SU-DHL-6 (cell line): ENCODE data around the gene CCDC137.

Experiments used
- H2AFZ ChIP-seq: fragments of 200-600 bp; sonication (generic); 2 replicates; pipeline ENCODE4 v1.6.1; 2014; ENCODE audit warnings: low read depth, mild to moderate bottlenecking, moderate library complexity, mixed read lengths, antibody characterized with exemption, low read length; ENCODE audit not compliant: severe bottlenecking
- H3F3A ChIP-seq: fragments of 200-600 bp; shearing (Covaris generic); 2 replicates; pipeline ENCODE4 v1.6.0; 2016; ENCODE audit warnings: antibody characterized with exemption, mild to moderate bottlenecking; ENCODE audit not compliant: insufficient read depth
- H3K27ac ChIP-seq: fragments of 200-600 bp; sonication (generic); 2 replicates; pipeline ENCODE4 v1.5.1; 2016; ENCODE audit warnings: low read depth, mild to moderate bottlenecking, low read length, moderate library complexity, mixed read lengths
- H3K27me3 ChIP-seq: fragments of 200-600 bp; sonication (generic), shearing (Covaris generic); 2 replicates; pipeline ENCODE4 v1.6.0; 2014; ENCODE audit warnings: mild to moderate bottlenecking, low read length
- H3K36me3 ChIP-seq: fragments of 200-600 bp; sonication (generic); 2 replicates; pipeline ENCODE4 v1.6.1; 2014; ENCODE audit warnings: mild to moderate bottlenecking, low read length, mixed read lengths
- H3K4me2 ChIP-seq: fragments of 300-600, 200-600 bp; shearing (Covaris generic), sonication (generic); 2 replicates; pipeline ENCODE4 v1.6.0; 2014; ENCODE audit warnings: low read length, low read depth, mild to moderate bottlenecking; ENCODE audit not compliant: poor library complexity, severe bottlenecking
- H3K4me3 ChIP-seq: fragments of 200-600 bp; sonication (generic); 2 replicates; pipeline ENCODE4 v1.5.1; 2014; ENCODE audit warnings: antibody characterized with exemption, low read length, mild to moderate bottlenecking, mixed read lengths; ENCODE audit not compliant: insufficient read depth, poor library complexity, severe bottlenecking
- H3K79me2 ChIP-seq: fragments of 200-600 bp; sonication (generic); 2 replicates; pipeline ENCODE4 v1.6.1; 2014; ENCODE audit warnings: mild to moderate bottlenecking, low read length, moderate library complexity; ENCODE audit not compliant: insufficient read depth
- H3K9ac ChIP-seq: fragments of 200-600 bp; sonication (generic); 2 replicates; pipeline ENCODE4 v1.7.0; 2014; ENCODE audit warnings: mild to moderate bottlenecking, low read length
- H3K9me2 ChIP-seq: fragments of 200-600 bp; sonication (generic); replicated peaks from 2 replicates; pipeline ENCODE4 v1.6.1; 2014; ENCODE audit warnings: low read length; ENCODE audit not compliant: insufficient read depth
- H3K9me3 ChIP-seq: fragments of 200-600 bp; sonication (generic); 2 replicates; pipeline ENCODE4 v1.6.1; 2014; ENCODE audit warnings: low read length, mixed read lengths; ENCODE audit not compliant: insufficient read depth
- H4K20me1 ChIP-seq: fragments of 200-600 bp; sonication (generic); 2 replicates; pipeline ENCODE4 v1.6.1; 2014; ENCODE audit warnings: low read depth, mild to moderate bottlenecking, antibody characterized with exemption, low read length, moderate library complexity, mixed read lengths
- CTCF ChIP-seq: fragments of 200-600 bp; sonication (generic); IDR thresholded peaks from one replicate; pipeline ENCODE4 v1.5.1; 2017; ENCODE audit warnings: antibody characterized with exemption, mild to moderate bottlenecking, low read length, moderate library complexity; ENCODE audit not compliant: insufficient read depth, poor library complexity, severe bottlenecking
- EZH2phosphoT487 ChIP-seq: fragments of 200-600 bp; sonication (generic), shearing (Covaris generic); conservative IDR thresholded peaks from 2 replicates; pipeline ENCODE4 v1.6.1; 2018; ENCODE audit warnings: mild to moderate bottlenecking, antibody characterized with exemption, low read length, moderate library complexity, mixed read lengths

Gene CCDC137

GRCh38 chr17:81686614-81687013 lies 20.1 kb downstream of the CCDC137 start:
- Histone ChIP-seq H3K4me3 (no peak overlapping the region), H3K27me3 (no peaks in the 10 kb centered on the region), H3K9me3 (no peaks in the 10 kb centered on the region), H3F3A (no peaks in the 10 kb centered on the region), H3K27ac (no peak overlapping the region), H3K79me2 (peaks cover 47% of the 10 kb centered on the region), H2AFZ (no peak overlapping the region), H3K4me2 (no peak overlapping the region), H3K36me3 (no peaks in the 10 kb centered on the region), H3K9me2 (no peaks in the 10 kb centered on the region), H4K20me1 (no peaks in the 10 kb centered on the region), H3K9ac (no peak overlapping the region)
- TF ChIP-seq CTCF (no peak), EZH2phosphoT487 (no peak)

GRCh38 chr17:81687770-81688541 lies 21.4 kb downstream of the CCDC137 start:
- no peaks in the 10 kb centered on the region for H3K36me3 ChIP-seq
- no peak overlapping the region for H3K4me3 ChIP-seq
- no peaks in the 10 kb centered on the region for H3K27me3 ChIP-seq
- no peak overlapping the region for H3K9ac ChIP-seq
- H3K4me2 ChIP-seq: no peak overlapping the region
- no peaks in the 10 kb centered on the region for H4K20me1 ChIP-seq
- no peak overlapping the region for H2AFZ ChIP-seq
- no peaks in the 10 kb centered on the region for H3K9me3 ChIP-seq
- no peaks in the 10 kb centered on the region for H3K9me2 ChIP-seq
- no peak for TF ChIP-seq EZH2phosphoT487
- no peak for TF ChIP-seq CTCF
- peaks cover 33% of the 10 kb centered on the region for H3K79me2 ChIP-seq
- no peak overlapping the region for H3K27ac ChIP-seq
- H3F3A ChIP-seq: no peaks in the 10 kb centered on the region

- no peaks in the 10 kb centered on the region for H3K36me3 ChIP-seq
- no peaks in the 10 kb centered on the region for H4K20me1 ChIP-seq
- no peak overlapping the region for H3K4me3 ChIP-seq
- H3K4me2 ChIP-seq: no peak overlapping the region
- no peak overlapping the region for H3K27ac ChIP-seq
- H3K9me2 ChIP-seq: no peaks in the 10 kb centered on the region
- no peak for TF ChIP-seq CTCF
- TF ChIP-seq EZH2phosphoT487: no peak
- no peaks in the 10 kb centered on the region for H3K9me3 ChIP-seq
- H3K27me3 ChIP-seq: no peaks in the 10 kb centered on the region
- H3K79me2 ChIP-seq: peaks cover 28% of the 10 kb centered on the region
- H2AFZ ChIP-seq: no peak overlapping the region
- no peaks in the 10 kb centered on the region for H3F3A ChIP-seq
- H3K9ac ChIP-seq: no peak overlapping the region
Observed at GRCh38 chr17:81688616-81689015, 22.1 kb downstream of the CCDC137 start.
